A549 (cell line): Measurements from ENCODE around the gene AKT1S1. TPM values are rescaled to one million over a fixed set of nuclear protein-coding genes. Genes with fewer than 3 reads are reported as not detected.

Source experiments
- ATAC-seq, 2 experiments: fragments of 200-7000 bp in 1 of 2; fragments of >200 bp in 1 of 2; cut with Nextera tagmentation in 1 of 2; cut with Tn5 transposase in 1 of 2; 3 replicates each; pipeline versions ENCODE4 v1.8.0 to v1.9.1; 2018 to 2020; ENCODE audit warnings: mild to moderate bottlenecking in 1 of 2, moderate library complexity in 1 of 2
- CTCF ChIA-PET: fragments of 300-600 bp; sonication (Branson Sonifier 250); formaldehyde crosslinking; extraction: SDS; loops from one replicate; lab custom pipeline; 2021; ENCODE audit warnings: antibody characterized with exemption, inconsistent platforms; lab: Yijun Ruan, JAX
- POLR2A ChIA-PET: fragments of 350-600 bp; formaldehyde crosslinking; extraction: SDS; loops from one replicate; lab custom pipeline; 2021; ENCODE audit warnings: antibody characterized with exemption, inconsistent platforms; lab: Yijun Ruan, JAX
- DNase-seq, 2 experiments: peaks; one replicate each; pipeline versions ENCODE4 v3.0.0 to v3.0.0-alpha.2; 2011 to 2016; ENCODE audit warnings: low read depth in 1 of 2, low spot score in 1 of 2
- FAIRE-seq: peaks from 2 replicates; lab custom pipeline; 2011; peaks lifted over from hg19 to GRCh38; lab: Jason Lieb, UNC
- H3K27ac ChIP-seq, 2 experiments: fragments of >200 bp; sonication (Bioruptor Twin); formaldehyde crosslinking; 3 replicates each; pipeline ENCODE4 v1.5.1; 2016 to 2017
- H3K4me1 ChIP-seq: fragments of >200 bp; sonication (Bioruptor Twin); formaldehyde crosslinking; 3 replicates; pipeline ENCODE4 v1.6.1; 2016
- H3K4me2 ChIP-seq: fragments of >200 bp; sonication (Bioruptor Twin); formaldehyde crosslinking; 3 replicates; pipeline ENCODE4 v1.6.1; 2016
- H3K4me3 ChIP-seq: fragments of >200 bp; sonication (Bioruptor Twin); formaldehyde crosslinking; 3 replicates; pipeline ENCODE4 v1.5.1; 2016
- H3K9me3 ChIP-seq: fragments of >200 bp; sonication (Bioruptor Twin); formaldehyde crosslinking; 3 replicates; pipeline ENCODE4 v1.6.1; 2016
- BHLHE40 ChIP-seq: IDR thresholded peaks from 2 replicates; pipeline ENCODE4 v1.6.1; 2012; ENCODE audit warnings: low read depth, low read length, inconsistent platforms
- CBX2 ChIP-seq: fragments of 200-600 bp; sonication (generic); IDR thresholded peaks from 2 replicates; pipeline ENCODE4 v1.6.1; 2016; ENCODE audit warnings: low read depth, mild to moderate bottlenecking, borderline replicate concordance
- CEBPB ChIP-seq, 2 experiments: fragments of >200 bp in 1 of 2; sonication (Bioruptor Twin) in 1 of 2; formaldehyde crosslinking in 1 of 2; IDR thresholded peaks; 2 replicates each; pipeline ENCODE4 v1.6.1; 2012 to 2016
- CHD2 ChIP-seq: fragments of 150-350 bp; IDR thresholded peaks from 2 replicates; pipeline ENCODE4 v1.6.1; 2014; ENCODE audit warnings: low read length; ENCODE audit not compliant: partially characterized antibody
- CHD4 ChIP-seq: fragments of 200-600 bp; sonication (generic); IDR thresholded peaks from 2 replicates; pipeline ENCODE4 v1.6.1; 2016; ENCODE audit warnings: antibody characterized with exemption, mild to moderate bottlenecking, borderline replicate concordance
- EHF ChIP-seq: fragments of 250-450 bp; sonication (Bioruptor Pico); IDR thresholded peaks from 2 replicates; pipeline ENCODE4 v1.5.0; 2020; ENCODE audit warnings: mild to moderate bottlenecking
- FOSB ChIP-seq: fragments of 250-450 bp; sonication (Bioruptor Pico); IDR thresholded peaks from 2 replicates; pipeline ENCODE4 v1.5.0; 2020; ENCODE audit warnings: mild to moderate bottlenecking, moderate library complexity
- FOXS1 ChIP-seq: fragments of 250-450 bp; sonication (Bioruptor Pico); IDR thresholded peaks from 2 replicates; pipeline ENCODE4 v1.5.0; 2020; ENCODE audit warnings: mild to moderate bottlenecking, moderate library complexity
- HOXB5 ChIP-seq: fragments of 250-450 bp; sonication (Bioruptor Pico); IDR thresholded peaks from 2 replicates; pipeline ENCODE4 v1.5.0; 2020; ENCODE audit warnings: mild to moderate bottlenecking, moderate library complexity
- KDM1A ChIP-seq: fragments of 200-600 bp; sonication (generic); IDR thresholded peaks from 2 replicates; pipeline ENCODE4 v1.6.1; 2016; ENCODE audit warnings: low read depth, mild to moderate bottlenecking
- KDM5A ChIP-seq: fragments of 200-600 bp; sonication (generic); IDR thresholded peaks from 2 replicates; pipeline ENCODE4 v1.6.1; 2016; ENCODE audit warnings: antibody characterized with exemption, mild to moderate bottlenecking
- MAZ ChIP-seq: fragments of 150-350 bp; IDR thresholded peaks from 2 replicates; pipeline ENCODE4 v1.6.1; 2014; ENCODE audit warnings: antibody characterized with exemption, low read depth, low read length, borderline replicate concordance
- NFE2L2 ChIP-seq: fragments of 150-350 bp; conservative IDR thresholded peaks from 2 replicates; pipeline ENCODE4 v1.6.1; 2014; ENCODE audit warnings: low read length
- NPAS2 ChIP-seq: fragments of 250-450 bp; sonication (Bioruptor Pico); IDR thresholded peaks from 2 replicates; pipeline ENCODE4 v1.8.0; 2022; ENCODE audit warnings: mild to moderate bottlenecking, moderate library complexity, borderline replicate concordance
- PHF8 ChIP-seq: fragments of 200-600 bp; sonication (generic); IDR thresholded peaks from 2 replicates; pipeline ENCODE4 v1.6.1; 2016; ENCODE audit warnings: low read depth, mild to moderate bottlenecking, antibody characterized with exemption, moderate library complexity, borderline replicate concordance
- POLR2AphosphoS2 ChIP-seq: conservative IDR thresholded peaks from 2 replicates; pipeline ENCODE4 v1.6.1; 2012; ENCODE audit warnings: low read length, improper control_type of control experiment, inconsistent platforms
- RAD21 ChIP-seq, 2 experiments: fragments of >200 bp in 1 of 2; sonication (Bioruptor Twin) in 1 of 2; formaldehyde crosslinking in 1 of 2; IDR thresholded peaks in 1 of 2; conservative IDR thresholded peaks in 1 of 2; 2 replicates in 1 of 2; 3 replicates in 1 of 2; pipeline ENCODE4 v1.6.1; 2012 to 2018; ENCODE audit warnings: inconsistent platforms in 1 of 2
- SMC3 ChIP-seq: fragments of >200 bp; sonication (Bioruptor Twin); formaldehyde crosslinking; IDR thresholded peaks from 3 replicates; pipeline ENCODE4 v1.6.1; 2018; ENCODE audit warnings: inconsistent platforms
- TFCP2L1 ChIP-seq: fragments of 250-450 bp; sonication (Bioruptor Pico); IDR thresholded peaks from 2 replicates; pipeline ENCODE4 v1.5.0; 2021; ENCODE audit warnings: mild to moderate bottlenecking
- TP53 ChIP-seq: fragments of 250-450 bp; sonication (Bioruptor Pico); IDR thresholded peaks from 2 replicates; pipeline ENCODE4 v1.5.0; 2021; ENCODE audit warnings: mild to moderate bottlenecking, moderate library complexity
- ZFP36 ChIP-seq: fragments of 450-650 bp; IDR thresholded peaks from 2 replicates; pipeline ENCODE4 v1.6.1; 2014; ENCODE audit warnings: borderline replicate concordance; ENCODE audit not compliant: partially characterized antibody
- ZNF302 ChIP-seq: fragments of 250-450 bp; sonication (Bioruptor Pico); IDR thresholded peaks from 2 replicates; pipeline ENCODE4 v1.9.0; 2021; ENCODE audit warnings: inconsistent platforms, mild to moderate bottlenecking, moderate library complexity
- WGBS: methylation state at CpG from one replicate; pipeline ENCODE4 v1.1.6; 2017; ENCODE audit errors: missing lambda C conversion rate; 5-methylcytosine and 5-hydroxymethylcytosine counted together
- polyA plus RNA-seq, 4 experiments: library from polyadenylated mRNA; depleted of rRNA in 3 of 4; stranded (reverse); fragments of >200 nt; fragmentation: RNase III in 1 of 4; extraction: RNeasy Plus Mini Kit Qiagen cat#74134 plus additional on column Dnase treatment in 1 of 4; gene quantifications; 2 replicates in 3 of 4; 3 replicates in 1 of 4; pipeline ENCODE4 v1.2.3, GENCODE V29; 2011 to 2017
- TF ChIP-seq, protein P1 (sequence below): fragments of 200-600 bp; sonication (generic); IDR thresholded peaks from 2 replicates; pipeline ENCODE4 v1.6.1; 2016; ENCODE audit warnings: antibody characterized with exemption, mild to moderate bottlenecking, moderate library complexity
- TF ChIP-seq, protein P2 (sequence below): IDR thresholded peaks from 2 replicates; pipeline ENCODE4 v1.6.1; 2012; ENCODE audit warnings: low read depth, borderline replicate concordance
- TF ChIP-seq, protein P3 (sequence below): fragments of >200 bp; sonication (Bioruptor Twin); formaldehyde crosslinking; IDR thresholded peaks from 3 replicates; pipeline ENCODE4 v1.5.1; 2016

AKT1S1 gene
- polyA plus RNA-seq, 2 of the 4 experiments (the other 2 are of a cell fraction) = 39.2 to 75.9 TPM

DNA sequence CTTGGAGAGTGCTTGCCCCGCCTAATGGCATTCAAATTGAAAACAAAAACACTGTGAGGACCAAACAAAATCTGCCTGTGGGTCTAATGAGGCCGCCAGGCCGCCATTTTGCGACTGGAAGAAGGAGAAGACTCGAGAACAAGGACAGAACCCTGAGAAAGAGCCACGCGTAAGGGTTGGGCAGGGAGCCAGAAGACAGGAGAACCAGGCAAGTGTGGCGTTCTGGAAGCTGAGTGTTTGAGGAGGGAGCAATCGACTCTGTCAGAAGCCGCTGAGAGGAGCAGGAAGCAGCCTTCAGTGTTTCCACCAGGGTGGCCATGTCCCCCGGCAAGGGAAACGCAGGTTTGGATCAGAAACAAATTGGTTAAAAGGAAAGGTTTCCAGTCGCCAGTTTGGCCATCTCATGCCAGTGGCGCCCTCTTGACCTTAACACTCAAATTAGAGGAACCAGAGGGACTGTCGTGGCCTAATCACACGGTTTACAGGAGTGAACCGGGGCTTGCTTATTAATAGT lies 36.4 kb downstream of the AKT1S1 start:
- no peak for ATAC-seq
- TF ChIP-seq BHLHE40 (no peak), NPAS2 (CRISPR knock-in tag) (no peak), MAZ (no peak), ZNF302 (CRISPR knock-in tag) (no peak), CHD2 (no peak), RAD21 (conservative IDR thresholded peaks at IDR 0.05 in 1 of 2, IDR thresholded peaks at IDR 0.05 in 1 of 2) (no peak)
- TF ChIP-seq, protein P1, sequence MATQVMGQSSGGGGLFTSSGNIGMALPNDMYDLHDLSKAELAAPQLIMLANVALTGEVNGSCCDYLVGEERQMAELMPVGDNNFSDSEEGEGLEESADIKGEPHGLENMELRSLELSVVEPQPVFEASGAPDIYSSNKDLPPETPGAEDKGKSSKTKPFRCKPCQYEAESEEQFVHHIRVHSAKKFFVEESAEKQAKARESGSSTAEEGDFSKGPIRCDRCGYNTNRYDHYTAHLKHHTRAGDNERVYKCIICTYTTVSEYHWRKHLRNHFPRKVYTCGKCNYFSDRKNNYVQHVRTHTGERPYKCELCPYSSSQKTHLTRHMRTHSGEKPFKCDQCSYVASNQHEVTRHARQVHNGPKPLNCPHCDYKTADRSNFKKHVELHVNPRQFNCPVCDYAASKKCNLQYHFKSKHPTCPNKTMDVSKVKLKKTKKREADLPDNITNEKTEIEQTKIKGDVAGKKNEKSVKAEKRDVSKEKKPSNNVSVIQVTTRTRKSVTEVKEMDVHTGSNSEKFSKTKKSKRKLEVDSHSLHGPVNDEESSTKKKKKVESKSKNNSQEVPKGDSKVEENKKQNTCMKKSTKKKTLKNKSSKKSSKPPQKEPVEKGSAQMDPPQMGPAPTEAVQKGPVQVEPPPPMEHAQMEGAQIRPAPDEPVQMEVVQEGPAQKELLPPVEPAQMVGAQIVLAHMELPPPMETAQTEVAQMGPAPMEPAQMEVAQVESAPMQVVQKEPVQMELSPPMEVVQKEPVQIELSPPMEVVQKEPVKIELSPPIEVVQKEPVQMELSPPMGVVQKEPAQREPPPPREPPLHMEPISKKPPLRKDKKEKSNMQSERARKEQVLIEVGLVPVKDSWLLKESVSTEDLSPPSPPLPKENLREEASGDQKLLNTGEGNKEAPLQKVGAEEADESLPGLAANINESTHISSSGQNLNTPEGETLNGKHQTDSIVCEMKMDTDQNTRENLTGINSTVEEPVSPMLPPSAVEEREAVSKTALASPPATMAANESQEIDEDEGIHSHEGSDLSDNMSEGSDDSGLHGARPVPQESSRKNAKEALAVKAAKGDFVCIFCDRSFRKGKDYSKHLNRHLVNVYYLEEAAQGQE = no peak
- TF ChIP-seq, all 56 proteins: peak for 0
- H3K4me2 ChIP-seq = no peak overlapping the region
- ChIA-PET CTCF (interaction anchor here (0.7 kb wide), 1 partner anchor 141 kb away, joined by 3 read pairs; no protein-coding TSS in a partner anchor), POLR2A (no interaction called here)
- no peaks in the 10 kb centered on the region for H3K9me3 ChIP-seq
- DNase-seq = no peak
- WGBS = 92% methylated on average over 17 of the region's 17 CpGs
- no peak overlapping the region for H3K27ac ChIP-seq
- no peaks in the 10 kb centered on the region for H3K4me1 ChIP-seq
- no peak overlapping the region for H3K4me3 ChIP-seq
- FAIRE-seq = no peak

DNA sequence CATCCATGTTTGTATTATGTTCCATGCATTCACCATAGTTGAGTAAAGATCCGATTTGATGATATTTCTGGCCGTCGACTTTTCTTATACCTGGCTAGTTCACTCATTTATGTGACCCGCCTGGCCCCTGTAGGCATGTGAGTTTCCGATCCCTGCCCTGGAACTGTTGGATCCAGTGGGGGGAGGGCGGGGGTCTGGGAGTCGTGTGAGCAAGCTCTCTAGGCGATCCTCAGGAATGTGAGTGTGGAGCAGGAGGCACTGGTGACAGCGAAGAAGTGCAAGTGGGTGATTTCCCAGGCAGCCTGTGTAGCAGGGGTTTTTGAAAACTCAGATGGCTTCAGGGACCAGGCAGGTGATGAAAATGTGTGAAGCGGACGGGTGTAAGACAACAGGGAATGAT lies 36.8 kb downstream of the AKT1S1 start:
- Histone ChIP-seq H3K4me1 (no peaks in the 10 kb centered on the region), H3K27ac (no peak overlapping the region), H3K4me2 (no peak overlapping the region), H3K9me3 (no peaks in the 10 kb centered on the region), H3K4me3 (no peak overlapping the region)
- ChIA-PET POLR2A (no interaction called here), CTCF (no interaction called here)
- TF ChIP-seq, protein P2, sequence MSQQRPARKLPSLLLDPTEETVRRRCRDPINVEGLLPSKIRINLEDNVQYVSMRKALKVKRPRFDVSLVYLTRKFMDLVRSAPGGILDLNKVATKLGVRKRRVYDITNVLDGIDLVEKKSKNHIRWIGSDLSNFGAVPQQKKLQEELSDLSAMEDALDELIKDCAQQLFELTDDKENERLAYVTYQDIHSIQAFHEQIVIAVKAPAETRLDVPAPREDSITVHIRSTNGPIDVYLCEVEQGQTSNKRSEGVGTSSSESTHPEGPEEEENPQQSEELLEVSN = no peak
- TF ChIP-seq CHD4 (no peak), EHF (CRISPR knock-in tag) (no peak), TP53 (no peak), SMC3 (no peak), MAZ (no peak), FOXS1 (no peak), CEBPB (IDR thresholded peaks at IDR 0.05) (no peak), NPAS2 (CRISPR knock-in tag) (no peak), HOXB5 (CRISPR knock-in tag) (no peak), PHF8 (no peak), CBX2 (no peak), TFCP2L1 (CRISPR knock-in tag) (no peak), KDM5A (no peak), POLR2AphosphoS2 (no peak), KDM1A (no peak), ZFP36 (no peak), FOSB (CRISPR knock-in tag) (no peak), NFE2L2 (no peak)
- TF ChIP-seq, protein P3, sequence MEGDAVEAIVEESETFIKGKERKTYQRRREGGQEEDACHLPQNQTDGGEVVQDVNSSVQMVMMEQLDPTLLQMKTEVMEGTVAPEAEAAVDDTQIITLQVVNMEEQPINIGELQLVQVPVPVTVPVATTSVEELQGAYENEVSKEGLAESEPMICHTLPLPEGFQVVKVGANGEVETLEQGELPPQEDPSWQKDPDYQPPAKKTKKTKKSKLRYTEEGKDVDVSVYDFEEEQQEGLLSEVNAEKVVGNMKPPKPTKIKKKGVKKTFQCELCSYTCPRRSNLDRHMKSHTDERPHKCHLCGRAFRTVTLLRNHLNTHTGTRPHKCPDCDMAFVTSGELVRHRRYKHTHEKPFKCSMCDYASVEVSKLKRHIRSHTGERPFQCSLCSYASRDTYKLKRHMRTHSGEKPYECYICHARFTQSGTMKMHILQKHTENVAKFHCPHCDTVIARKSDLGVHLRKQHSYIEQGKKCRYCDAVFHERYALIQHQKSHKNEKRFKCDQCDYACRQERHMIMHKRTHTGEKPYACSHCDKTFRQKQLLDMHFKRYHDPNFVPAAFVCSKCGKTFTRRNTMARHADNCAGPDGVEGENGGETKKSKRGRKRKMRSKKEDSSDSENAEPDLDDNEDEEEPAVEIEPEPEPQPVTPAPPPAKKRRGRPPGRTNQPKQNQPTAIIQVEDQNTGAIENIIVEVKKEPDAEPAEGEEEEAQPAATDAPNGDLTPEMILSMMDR = no peak
- 90% methylated on average over 11 of the region's 11 CpGs for WGBS
- no peak for ATAC-seq
- no peak for FAIRE-seq
- DNase-seq = no peak
